ENCODE measurements around the gene NOS1AP.
"Not testable (repeated sequence)": the region's sequence is repeated elsewhere in the genome, so short reads cannot be mapped to it uniquely, and the experiment has no call there.

NOS1AP gene

GRCh38 chr1:162389021-162389818 is 319.7 kb downstream of the NOS1AP start:
- DNase-seq, result no peak

GRCh38 chr1:162389971-162390370 is 320.5 kb downstream of the NOS1AP start:
- DNase-seq, result no peak

GRCh38 chr1:162390396-162391185 is 321.1 kb downstream of the NOS1AP start:
- DNase-seq, result no peak

GRCh38 chr1:162391790-162392563 is 322.5 kb downstream of the NOS1AP start:
- DNase-seq, result peak in 1 of 2 experiments; percentile 8

- no peak for DNase-seq
Measured at GRCh38 chr1:162396201-162396906, 326.9 kb downstream of the NOS1AP start.

- no peak for DNase-seq
Measured at GRCh38 chr1:162397039-162397448, 327.6 kb downstream of the NOS1AP start.

- DNase-seq, result no peak
Measured at GRCh38 chr1:162397943-162398560, 328.6 kb downstream of the NOS1AP start.

- DNase-seq, result no peak
Measured at GRCh38 chr1:162398999-162399580, 329.6 kb downstream of the NOS1AP start.

- no peak for DNase-seq
Measured at GRCh38 chr1:162400790-162401355, 331.4 kb downstream of the NOS1AP start.

GRCh38 chr1:162404550-162405160 is 335.2 kb downstream of the NOS1AP start:
- DNase-seq, result no peak

GRCh38 chr1:162405800-162406199 is 336.3 kb downstream of the NOS1AP start:
- DNase-seq, result no peak

- DNase-seq, result no peak
Measured at GRCh38 chr1:162406811-162407210, 337.3 kb downstream of the NOS1AP start.

- no peak for DNase-seq
Measured at GRCh38 chr1:162407539-162407938, 338.0 kb downstream of the NOS1AP start.

GRCh38 chr1:162412002-162412401 is 342.5 kb downstream of the NOS1AP start, which contains the start of gene SH2D1B:
SH2D1B (minus strand) TSS chr1:162412136; CDS start chr1:162412016, 120 bp downstream.
- DNase-seq, result no peak

- DNase-seq, result no peak
Measured at GRCh38 chr1:162416215-162416614, 346.7 kb downstream of the NOS1AP start.

- no peak for DNase-seq
Measured at GRCh38 chr1:162416909-162417308, 347.4 kb downstream of the NOS1AP start.

- no peak for DNase-seq
Measured at GRCh38 chr1:162417650-162418049, 348.2 kb downstream of the NOS1AP start.

GRCh38 chr1:162418584-162418983 is 349.1 kb downstream of the NOS1AP start:
- DNase-seq, result not testable (repeated sequence)

GRCh38 chr1:162419450-162419931 is 350.0 kb downstream of the NOS1AP start:
- not testable (repeated sequence) for DNase-seq
